GM12878 (cell line): ENCODE data around the gene CLPTM1.

Experiments used
- BHLHE40 ChIP-seq, 2 experiments: fragments of 450-650 bp in 1 of 2; IDR thresholded peaks; 2 replicates each; pipeline ENCODE4 v1.6.1; 2011 to 2017; ENCODE audit warnings: low read depth in 2 of 2, borderline replicate concordance in 1 of 2, improper control_type of control experiment in 1 of 2, low read length in 1 of 2, mild to moderate bottlenecking in 1 of 2
- CHD2 ChIP-seq: IDR thresholded peaks from 2 replicates; pipeline ENCODE4 v1.6.1; 2011; ENCODE audit warnings: low read depth, low read length, improper control_type of control experiment, borderline replicate concordance
- CTCF ChIP-seq, 3 experiments: IDR thresholded peaks in 2 of 3; conservative IDR thresholded peaks in 1 of 3; 2 replicates each; pipeline ENCODE4 v1.5.1; 2011; ENCODE audit warnings: low read depth in 3 of 3, low read length in 3 of 3, mild to moderate bottlenecking in 3 of 3, control low read depth in 2 of 3, moderate library complexity in 2 of 3, inconsistent platforms in 1 of 3, mixed read lengths in 1 of 3; ENCODE audit not compliant: control insufficient read depth in 2 of 3, insufficient read depth in 1 of 3; ENCODE audit errors: extremely low read depth in 1 of 3
- E4F1 ChIP-seq: fragments of 450-650 bp; IDR thresholded peaks from 2 replicates; pipeline ENCODE4 v1.6.1; 2018; ENCODE audit warnings: borderline replicate concordance, mild to moderate bottlenecking; ENCODE audit not compliant: partially characterized antibody
- EP300 ChIP-seq, 2 experiments: fragments of 150-350 bp in 1 of 2; IDR thresholded peaks; 2 replicates each; pipeline ENCODE4 v1.6.1; 2011 to 2012; ENCODE audit warnings: low read depth in 2 of 2, low read length in 2 of 2, borderline replicate concordance in 1 of 2, improper control_type of control experiment in 1 of 2, inconsistent platforms in 1 of 2; ENCODE audit not compliant: control insufficient read depth in 1 of 2
- EZH2 ChIP-seq: IDR thresholded peaks from 2 replicates; pipeline ENCODE4 v1.6.1; 2012; ENCODE audit warnings: low read depth, mild to moderate bottlenecking, control low read depth, inconsistent platforms, low read length, borderline replicate concordance; ENCODE audit not compliant: control insufficient read depth
- REST ChIP-seq: IDR thresholded peaks from 2 replicates; pipeline ENCODE4 v1.6.1; 2012; ENCODE audit warnings: mild to moderate bottlenecking, low read depth, low read length
- SPI1 ChIP-seq: IDR thresholded peaks from 2 replicates; pipeline ENCODE4 v1.6.1; 2011; ENCODE audit warnings: low read depth, mild to moderate bottlenecking, low read length, moderate library complexity, borderline replicate concordance; ENCODE audit not compliant: insufficient read depth
- SUZ12 ChIP-seq: fragments of 200-600 bp; sonication (generic); IDR thresholded peaks from one replicate; pipeline ENCODE4 v1.6.1; 2018; ENCODE audit warnings: antibody characterized with exemption, mild to moderate bottlenecking; ENCODE audit not compliant: unreplicated experiment
- TARDBP ChIP-seq: IDR thresholded peaks from 2 replicates; pipeline ENCODE4 v1.6.1; 2016; ENCODE audit warnings: borderline replicate concordance
- ZBTB33 ChIP-seq: fragments of 450-650 bp; IDR thresholded peaks from 2 replicates; pipeline ENCODE4 v1.6.1; 2017; ENCODE audit warnings: mild to moderate bottlenecking
- ZNF207 ChIP-seq: fragments of 450-650 bp; IDR thresholded peaks from 2 replicates; pipeline ENCODE4 v1.6.1; 2014; ENCODE audit warnings: antibody characterized with exemption, mild to moderate bottlenecking, borderline replicate concordance

- no peak for TF ChIP-seq BHLHE40 (IDR thresholded peaks at IDR 0.05; ENCODE audit: borderline replicate concordance in 1 of 2, low read depth in 2 of 2, low read length in 1 of 2)
- TF ChIP-seq SPI1, result no peak
- no peak for TF ChIP-seq ZNF207
- TF ChIP-seq ZBTB33, result no peak
- TF ChIP-seq REST, result no peak
- no peak for TF ChIP-seq CTCF (IDR thresholded peaks at IDR 0.05 in 2 of 3, conservative IDR thresholded peaks at IDR 0.05 in 1 of 3; ENCODE audit: control insufficient read depth in 2 of 3, extremely low read depth in 1 of 3, insufficient read depth in 1 of 3, low read depth in 3 of 3, low read length in 3 of 3)
- no peak for TF ChIP-seq SUZ12
- TF ChIP-seq EZH2, result no peak
- no peak for TF ChIP-seq CHD2
- TF ChIP-seq TARDBP, result no peak
- TF ChIP-seq EP300 (IDR thresholded peaks at IDR 0.05; ENCODE audit: borderline replicate concordance in 1 of 2, control insufficient read depth in 1 of 2, low read depth in 2 of 2, low read length in 2 of 2), result no peak
- TF ChIP-seq E4F1, result no peak
Measured at GRCh38 chr19:44927746-44928145, 27.4 kb upstream of the CLPTM1 start.
